Ovary (tissue), 3 donors: ENCODE measurements around the gene DGCR8.

ENCODE experiments used
- CTCF ChIP-seq, 3 donors: fragments of 450-650 bp in 2 of 3; fragments of 200-600 bp in 1 of 3; IDR thresholded peaks; one replicate each; pipeline versions ENCODE4 v1.5.1 to v1.8.0; 2016 to 2022; ENCODE audit warnings: antibody characterized with exemption in 3 of 3, mild to moderate bottlenecking in 1 of 3
- EP300 ChIP-seq: sonication (generic); formaldehyde crosslinking; IDR thresholded peaks from one replicate; pipeline ENCODE4 v1.6.1; 2017; ENCODE audit warnings: antibody characterized with exemption
- donor health status: DM: no; HTN: no; CAD: no.

- no peak for TF ChIP-seq CTCF (IDR thresholded peaks at IDR 0.05)
- no peak for TF ChIP-seq EP300
Observed at GRCh38 chr22:20060700-20061480, 19.2 kb upstream of the DGCR8 start.
